Kidney glomerular epithelial cell (primary cell): ENCODE measurements around the gene ERC1.
A peak's percentile ranks its signal among the peaks of the same experiment; 100 is the strongest.
"Not testable (repeated sequence)": the region's sequence is repeated elsewhere in the genome, so short reads cannot be mapped to it uniquely, and the experiment has no call there.

Experiments
- DNase-seq: peaks from one replicate; lab custom pipeline; 2025; lab: John Stamatoyannopoulos, UW

The ERC1 gene

GRCh38 chr12:988646-989045 is 2.4 kb upstream of the ERC1 start:
- DNase-seq = no peak

GRCh38 chr12:989051-989450 is 2.0 kb upstream of the ERC1 start:
- DNase-seq = no peak

GRCh38 chr12:989751-990660 is 1.0 kb upstream of the ERC1 start:
- DNase-seq = peak; percentile 45

- DNase-seq = peak; percentile 17
Observed at GRCh38 chr12:991350-992333, 619 bp downstream of the ERC1 start.

GRCh38 chr12:992647-993046 is 1.6 kb downstream of the ERC1 start:
- no peak for DNase-seq

- DNase-seq = no peak
Observed at GRCh38 chr12:996881-997280, 5.9 kb downstream of the ERC1 start.

GRCh38 chr12:997505-997904 is 6.5 kb downstream of the ERC1 start:
- no peak for DNase-seq

- DNase-seq = peak; percentile 37
Observed at GRCh38 chr12:998020-998874, 7.2 kb downstream of the ERC1 start.

- DNase-seq = not testable (repeated sequence)
Observed at GRCh38 chr12:999736-1000135, 8.7 kb downstream of the ERC1 start.

GRCh38 chr12:1001507-1001906 is 10.5 kb downstream of the ERC1 start:
- no peak for DNase-seq

GRCh38 chr12:1003600-1004271 is 12.7 kb downstream of the ERC1 start:
- no peak for DNase-seq

GRCh38 chr12:1006255-1006654 is 15.2 kb downstream of the ERC1 start:
- DNase-seq = no peak

- DNase-seq = no peak
Observed at GRCh38 chr12:1007276-1007675, 16.3 kb downstream of the ERC1 start.

- DNase-seq = no peak
Observed at GRCh38 chr12:1007994-1008393, 17.0 kb downstream of the ERC1 start.

- no peak for DNase-seq
Observed at GRCh38 chr12:1011091-1011490, 20.1 kb downstream of the ERC1 start.

- DNase-seq = peak; percentile 66
Observed at GRCh38 chr12:1013618-1014489, 22.8 kb downstream of the ERC1 start.

- DNase-seq = no peak
Observed at GRCh38 chr12:1019283-1019682, 28.3 kb downstream of the ERC1 start.

- no peak for DNase-seq
Observed at GRCh38 chr12:1020389-1020788, 29.4 kb downstream of the ERC1 start.

GRCh38 chr12:1022032-1022970 is 31.3 kb downstream of the ERC1 start:
- no peak for DNase-seq
